ENCODE data around the gene CFAP43. TPM values are rescaled to one million over a fixed set of nuclear protein-coding genes. Genes with fewer than 3 reads are reported as not detected.
"Not testable (repeated sequence)": the region's sequence is repeated elsewhere in the genome, so short reads cannot be mapped to it uniquely, and the experiment has no call there.

Gene CFAP43
- total and polyA plus RNA-seq, 8 donors, result under 0.01 to 2.0 (median 0.25) TPM; not detected in 3

GRCh38 chr10:104195706-104196105 lies 36.5 kb downstream of the CFAP43 start:
- TF ChIP-seq, protein P1, sequence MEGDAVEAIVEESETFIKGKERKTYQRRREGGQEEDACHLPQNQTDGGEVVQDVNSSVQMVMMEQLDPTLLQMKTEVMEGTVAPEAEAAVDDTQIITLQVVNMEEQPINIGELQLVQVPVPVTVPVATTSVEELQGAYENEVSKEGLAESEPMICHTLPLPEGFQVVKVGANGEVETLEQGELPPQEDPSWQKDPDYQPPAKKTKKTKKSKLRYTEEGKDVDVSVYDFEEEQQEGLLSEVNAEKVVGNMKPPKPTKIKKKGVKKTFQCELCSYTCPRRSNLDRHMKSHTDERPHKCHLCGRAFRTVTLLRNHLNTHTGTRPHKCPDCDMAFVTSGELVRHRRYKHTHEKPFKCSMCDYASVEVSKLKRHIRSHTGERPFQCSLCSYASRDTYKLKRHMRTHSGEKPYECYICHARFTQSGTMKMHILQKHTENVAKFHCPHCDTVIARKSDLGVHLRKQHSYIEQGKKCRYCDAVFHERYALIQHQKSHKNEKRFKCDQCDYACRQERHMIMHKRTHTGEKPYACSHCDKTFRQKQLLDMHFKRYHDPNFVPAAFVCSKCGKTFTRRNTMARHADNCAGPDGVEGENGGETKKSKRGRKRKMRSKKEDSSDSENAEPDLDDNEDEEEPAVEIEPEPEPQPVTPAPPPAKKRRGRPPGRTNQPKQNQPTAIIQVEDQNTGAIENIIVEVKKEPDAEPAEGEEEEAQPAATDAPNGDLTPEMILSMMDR (IDR thresholded peaks at IDR 0.05), result no peak
- TF ChIP-seq POLR2AphosphoS5 (IDR thresholded peaks at IDR 0.05) (no peak), POLR2A (IDR thresholded peaks at IDR 0.05) (no peak), EP300 (IDR thresholded peaks at IDR 0.05) (no peak)
- no peak overlapping the region for H3K4me3 ChIP-seq
- H3K27me3 ChIP-seq, result no peaks in the 10 kb centered on the region
- no peak overlapping the region for H3K27ac ChIP-seq
- DNase-seq, result no peak
- no peaks in the 10 kb centered on the region for H3K36me3 ChIP-seq
- 81 to 94% (median 87%) methylated on average over 2 of the region's 2 CpGs for WGBS, 5 donors
- intact Hi-C loops (cut with DNase I; ENCODE audit: low total_unique reads), result no loop called here
- peaks cover 0 to 5% (median 2%) of the 10 kb centered on the region in 4 donors for H3K4me1 ChIP-seq
- no peaks in the 10 kb centered on the region for H3K9me3 ChIP-seq

DNA sequence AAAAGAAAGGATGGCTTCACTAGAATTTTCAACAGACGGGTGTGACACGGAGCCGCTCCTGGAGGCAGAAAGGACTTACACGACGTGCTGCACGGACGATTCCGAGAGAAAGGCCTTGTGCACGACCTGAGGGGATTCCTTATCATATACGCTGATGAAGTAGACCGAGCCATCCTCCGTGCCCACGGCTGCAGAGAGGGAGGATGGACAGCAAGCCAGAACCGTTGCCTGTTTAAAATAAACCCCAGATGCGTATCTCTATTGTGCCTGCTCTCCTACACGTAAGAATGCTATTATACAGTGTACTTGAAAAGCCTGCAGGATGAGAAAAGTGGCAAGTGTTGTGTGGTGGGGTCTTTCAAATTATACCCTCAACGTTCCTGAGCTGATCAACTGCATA lies 38.4 kb downstream of the CFAP43 start:
- intact Hi-C loops (cut with DNase I; ENCODE audit: low total_unique reads), result no loop called here
- no peaks in the 10 kb centered on the region for H3K36me3 ChIP-seq

GRCh38 chr10:104190695-104191094 lies 41.5 kb downstream of the CFAP43 start:
- Histone ChIP-seq H3K4me3 (no peak overlapping the region), H3K36me3 (no peaks in the 10 kb centered on the region), H3K27me3 (no peaks in the 10 kb centered on the region), H3K27ac (no peak overlapping the region), H3K9me3 (no peaks in the 10 kb centered on the region), H3K4me1 (no peaks in the 10 kb centered on the region)
- intact Hi-C loops (cut with DNase I; ENCODE audit: low total_unique reads), result no loop called here
- DNase-seq, result no peak
- TF ChIP-seq POLR2AphosphoS5 (IDR thresholded peaks at IDR 0.05) (no peak), EP300 (IDR thresholded peaks at IDR 0.05) (no peak), POLR2A (IDR thresholded peaks at IDR 0.05) (no peak)
- TF ChIP-seq, protein P1 (IDR thresholded peaks at IDR 0.05), result no peak
- WGBS, 5 donors, result 83 to 94% (median 89%) methylated on average over 5 of the region's 5 CpGs

More for the DNA sequence above, 38.4 kb downstream of the CFAP43 start:
- Histone ChIP-seq H3K27me3 (no peaks in the 10 kb centered on the region), H3K27ac (no peak overlapping the region), H3K4me1 (peaks cover 0 to 5% (median 2%) of the 10 kb centered on the region in 4 donors), H3K4me3 (no peak overlapping the region), H3K9me3 (no peaks in the 10 kb centered on the region)
- WGBS, 5 donors, result 76 to 82% (median 79%) methylated on average over 17 of the region's 17 CpGs
- TF ChIP-seq POLR2A (IDR thresholded peaks at IDR 0.05) (no peak), POLR2AphosphoS5 (IDR thresholded peaks at IDR 0.05) (no peak), EP300 (IDR thresholded peaks at IDR 0.05) (no peak)
- TF ChIP-seq, protein P1 (IDR thresholded peaks at IDR 0.05), result no peak
- no peak for DNase-seq

- Histone ChIP-seq H3K27ac (no peak overlapping the region), H3K9me3 (no peaks in the 10 kb centered on the region), H3K4me3 (no peak overlapping the region), H3K4me1 (no peaks in the 10 kb centered on the region), H3K36me3 (no peaks in the 10 kb centered on the region), H3K27me3 (no peaks in the 10 kb centered on the region)
- no peak for DNase-seq
- no peak for TF ChIP-seq POLR2A (IDR thresholded peaks at IDR 0.05)
- no peak for TF ChIP-seq EP300 (IDR thresholded peaks at IDR 0.05)
- no peak for TF ChIP-seq POLR2AphosphoS5 (IDR thresholded peaks at IDR 0.05)
- TF ChIP-seq, protein P1 (IDR thresholded peaks at IDR 0.05), result no peak
- WGBS, 5 donors, result 83 to 87% (median 85%) methylated on average over 4 of the region's 4 CpGs
- intact Hi-C loops (cut with DNase I; ENCODE audit: low total_unique reads), result no loop called here
Observed at GRCh38 chr10:104183682-104184081, 48.5 kb downstream of the CFAP43 start.

DNA sequence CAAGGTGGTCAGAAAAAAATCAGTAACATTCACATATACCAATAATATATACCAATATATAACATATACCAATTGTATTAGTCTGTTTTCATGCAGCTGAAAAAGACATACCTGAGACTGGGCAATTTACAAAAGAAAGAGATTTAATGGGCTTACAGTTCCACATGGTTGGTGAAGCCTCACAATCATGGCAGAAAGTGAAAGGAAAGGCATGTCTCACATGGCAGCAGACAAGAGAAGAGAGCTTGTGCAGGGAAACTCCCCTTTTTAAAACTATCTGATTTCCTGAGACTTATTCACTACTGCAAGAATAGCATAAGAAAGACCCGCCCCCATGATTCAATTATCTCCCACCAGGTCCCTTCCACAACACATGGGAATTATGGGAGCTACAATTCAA lies 58.0 kb downstream of the CFAP43 start:
- not testable (repeated sequence) for H3K4me3 ChIP-seq, H3K27me3 ChIP-seq
- WGBS, 5 donors, result 74 to 94% (median 77%) methylated on average over 1 of the region's 1 CpG

More for the DNA sequence above, 58.0 kb downstream of the CFAP43 start:
- H3K9me3 ChIP-seq; H3K36me3 ChIP-seq; DNase-seq; H3K4me1 ChIP-seq; intact Hi-C loops (cut with DNase I; ENCODE audit: low total_unique reads); H3K27ac ChIP-seq: not testable (repeated sequence)
